ENCODE measurements around the gene PNMA6F.

- TF ChIP-seq CTCF (IDR thresholded peaks at IDR 0.05), result no peak
- no peak for TF ChIP-seq POLR2A (IDR thresholded peaks at IDR 0.05)
- no peak for TF ChIP-seq EP300 (IDR thresholded peaks at IDR 0.05)
Measured at GRCh38 chrX:153370293-153371055, 48.9 kb upstream of the PNMA6F start.
